Liver (tissue), 9 donors: ENCODE results near the gene RPL7A. TPM values are rescaled to one million over a fixed set of nuclear protein-coding genes. Genes with fewer than 3 reads are reported as not detected.

ENCODE experiments used
- DNase-seq: peaks from one replicate; pipeline ENCODE4 v3.0.0-alpha.2; 2017; ENCODE audit warnings: low spot score
- H3K27ac ChIP-seq, 2 donors: one replicate each; pipeline ENCODE4 v1.7.0; 2013; ENCODE audit warnings: inconsistent platforms in 2 of 2, low read length in 2 of 2, control low read depth in 1 of 2, low read depth in 1 of 2, mild to moderate bottlenecking in 1 of 2
- H3K27me3 ChIP-seq, 4 donors: one replicate each; pipeline versions ENCODE4 v1.6.1 to v1.7.0; 2013; ENCODE audit warnings: low read length in 3 of 4, inconsistent platforms in 1 of 4, mild to moderate bottlenecking in 1 of 4, moderate library complexity in 1 of 4; ENCODE audit not compliant: control insufficient read depth in 4 of 4, insufficient read depth in 4 of 4
- H3K36me3 ChIP-seq, 4 donors: one replicate each; pipeline versions ENCODE4 v1.6.1 to v1.7.0; 2013; ENCODE audit warnings: low read length in 3 of 4, mild to moderate bottlenecking in 3 of 4, low read depth in 1 of 4, moderate library complexity in 1 of 4; ENCODE audit not compliant: control insufficient read depth in 4 of 4, insufficient read depth in 3 of 4
- H3K4me1 ChIP-seq, 4 donors: one replicate each; pipeline versions ENCODE4 v1.6.1 to v1.7.0; 2013; ENCODE audit warnings: low read length in 3 of 4, mild to moderate bottlenecking in 3 of 4, moderate library complexity in 1 of 4; ENCODE audit not compliant: control insufficient read depth in 4 of 4, insufficient read depth in 4 of 4
- H3K4me3 ChIP-seq, 3 donors: one replicate each; pipeline versions ENCODE4 v1.6.1 to v1.7.0; 2013; ENCODE audit warnings: low read length in 3 of 3, control low read depth in 1 of 3, low read depth in 1 of 3, mild to moderate bottlenecking in 1 of 3
- H3K9ac ChIP-seq, 2 donors: one replicate each; pipeline ENCODE4 v1.7.0; 2013; ENCODE audit warnings: low read length in 2 of 2, mild to moderate bottlenecking in 2 of 2, moderate library complexity in 2 of 2, control low read depth in 1 of 2, low read depth in 1 of 2
- H3K9me3 ChIP-seq, 4 donors: one replicate each; pipeline versions ENCODE4 v1.6.1 to v1.7.0; 2013; ENCODE audit warnings: low read length in 3 of 4; ENCODE audit not compliant: control insufficient read depth in 4 of 4
- FOXA1 ChIP-seq: IDR thresholded peaks from 2 replicates; pipeline ENCODE4 v1.6.1; 2016; ENCODE audit warnings: antibody characterized with exemption
- FOXA2 ChIP-seq: IDR thresholded peaks from 2 replicates; pipeline ENCODE4 v1.6.1; 2016; ENCODE audit warnings: antibody characterized with exemption
- GABPA ChIP-seq, 2 donors: IDR thresholded peaks in 1 of 2; conservative IDR thresholded peaks in 1 of 2; 2 replicates each; pipeline ENCODE4 v1.6.1; 2016; ENCODE audit warnings: antibody characterized with exemption in 2 of 2, mild to moderate bottlenecking in 1 of 2, moderate library complexity in 1 of 2
- HNF4A ChIP-seq, 2 donors: conservative IDR thresholded peaks; 2 replicates each; pipeline ENCODE4 v1.6.1; 2016; ENCODE audit warnings: antibody characterized with exemption in 2 of 2, mild to moderate bottlenecking in 2 of 2
- JUND ChIP-seq, 2 donors: IDR thresholded peaks; 2 replicates each; pipeline ENCODE4 v1.6.1; 2016; ENCODE audit warnings: antibody characterized with exemption in 2 of 2
- NR2F2 ChIP-seq: IDR thresholded peaks from 2 replicates; pipeline ENCODE4 v1.6.1; 2016; ENCODE audit warnings: antibody characterized with exemption
- RAD21 ChIP-seq, 2 donors: IDR thresholded peaks; 2 replicates each; pipeline ENCODE4 v1.6.1; 2016; ENCODE audit warnings: antibody characterized with exemption in 2 of 2, mild to moderate bottlenecking in 2 of 2
- RXRA ChIP-seq, 2 donors: IDR thresholded peaks; 2 replicates each; pipeline ENCODE4 v1.6.1; 2017 to 2018; ENCODE audit warnings: antibody characterized with exemption in 2 of 2, mild to moderate bottlenecking in 1 of 2
- SP1 ChIP-seq: IDR thresholded peaks from 2 replicates; pipeline ENCODE4 v1.6.1; 2018; ENCODE audit warnings: antibody characterized with exemption, mild to moderate bottlenecking
- TAF1 ChIP-seq: conservative IDR thresholded peaks from 2 replicates; pipeline ENCODE4 v1.6.1; 2016; ENCODE audit warnings: antibody characterized with exemption, mild to moderate bottlenecking
- YY1 ChIP-seq: IDR thresholded peaks from 2 replicates; pipeline ENCODE4 v1.6.1; 2016; ENCODE audit warnings: antibody characterized with exemption, mild to moderate bottlenecking
- WGBS: extraction: QIAGEN DNeasy Blood & Tissue Kit; methylation state at CpG from one replicate; pipeline ENCODE4 v1.1.7; 2013; 5-methylcytosine and 5-hydroxymethylcytosine counted together
- polyA plus RNA-seq, 2 donors: library from polyadenylated mRNA; stranded (reverse) in 1 of 2; unstranded in 1 of 2; fragments of 200-250 nt in 1 of 2; fragments of >200 nt in 1 of 2; fragmentation: Nextera tagmentation in 1 of 2; extraction: Ambion mirVana in 1 of 2; gene quantifications; one replicate each; pipeline versions ENCODE4 v1.2.1 to v1.2.3, GENCODE V29; 2013 to 2015
- total RNA-seq, 2 donors: library from RNA; depleted of rRNA; stranded (reverse); fragments of >200 nt; gene quantifications; one replicate each; pipeline ENCODE4 v1.2.3, GENCODE V29; 2014
- TF ChIP-seq, protein P1 (sequence below): IDR thresholded peaks from 2 replicates; pipeline ENCODE4 v1.6.1; 2016; ENCODE audit warnings: antibody characterized with exemption, mild to moderate bottlenecking
- TF ChIP-seq, protein P2 (sequence below): IDR thresholded peaks from 2 replicates; pipeline ENCODE4 v1.6.1; 2016; ENCODE audit warnings: antibody characterized with exemption
- TF ChIP-seq, protein P3 (sequence below): IDR thresholded peaks from 2 replicates; pipeline ENCODE4 v1.6.1; 2016; ENCODE audit warnings: antibody characterized with exemption
- TF ChIP-seq, protein P4 (sequence below): fragments of 150-350 bp; IDR thresholded peaks from 2 replicates; pipeline ENCODE4 v1.5.1; 2017; ENCODE audit warnings: improper control_type of control experiment, low read depth, low read length; ENCODE audit not compliant: missing input control
- TF ChIP-seq, protein P5 (sequence below): IDR thresholded peaks from 2 replicates; pipeline ENCODE4 v1.6.1; 2016; ENCODE audit warnings: antibody characterized with exemption
- donor health status: healthy.
- donor health status: healthy.
- donor health status: healthy.
- donor health status: healthy.
- donor health status: healthy.

Gene RPL7A
- total and polyA plus RNA-seq, 4 donors, result 215 to 930 (median 704) TPM

DNA sequence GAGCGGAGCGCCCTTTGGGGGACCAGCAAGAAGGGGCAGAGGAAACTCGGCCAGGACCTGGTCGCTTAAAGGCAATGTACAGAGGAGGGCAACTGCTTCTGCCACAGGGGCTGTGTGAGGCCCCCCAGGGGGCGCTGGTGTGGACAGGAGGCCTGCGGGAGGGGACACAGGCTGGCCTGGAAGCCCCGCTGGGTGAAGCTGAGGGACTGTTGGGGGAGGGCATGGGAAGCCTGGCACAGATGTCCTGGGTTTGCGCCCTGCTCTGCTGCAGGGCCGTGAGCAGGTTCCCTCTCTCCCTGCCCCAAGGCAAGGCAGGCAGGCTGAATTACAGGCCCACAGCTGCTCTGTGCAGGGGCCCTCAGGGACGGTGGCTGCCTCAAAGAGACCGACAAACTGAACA lies 5.4 kb upstream of the RPL7A start:
- no peak for DNase-seq
- Histone ChIP-seq H3K4me1 (peaks cover 0 to 15% (median 8%) of the 10 kb centered on the region in 4 donors), H3K27ac (no peak overlapping the region), H3K9me3 (no peaks in the 10 kb centered on the region), H3K4me3 (no peak overlapping the region), H3K36me3 (peaks cover 0 to 46% (median 13%) of the 10 kb centered on the region in 4 donors), H3K9ac (no peak overlapping the region), H3K27me3 (no peaks in the 10 kb centered on the region)
- no peak for TF ChIP-seq RAD21 (IDR thresholded peaks at IDR 0.05)
- TF ChIP-seq, protein P1, sequence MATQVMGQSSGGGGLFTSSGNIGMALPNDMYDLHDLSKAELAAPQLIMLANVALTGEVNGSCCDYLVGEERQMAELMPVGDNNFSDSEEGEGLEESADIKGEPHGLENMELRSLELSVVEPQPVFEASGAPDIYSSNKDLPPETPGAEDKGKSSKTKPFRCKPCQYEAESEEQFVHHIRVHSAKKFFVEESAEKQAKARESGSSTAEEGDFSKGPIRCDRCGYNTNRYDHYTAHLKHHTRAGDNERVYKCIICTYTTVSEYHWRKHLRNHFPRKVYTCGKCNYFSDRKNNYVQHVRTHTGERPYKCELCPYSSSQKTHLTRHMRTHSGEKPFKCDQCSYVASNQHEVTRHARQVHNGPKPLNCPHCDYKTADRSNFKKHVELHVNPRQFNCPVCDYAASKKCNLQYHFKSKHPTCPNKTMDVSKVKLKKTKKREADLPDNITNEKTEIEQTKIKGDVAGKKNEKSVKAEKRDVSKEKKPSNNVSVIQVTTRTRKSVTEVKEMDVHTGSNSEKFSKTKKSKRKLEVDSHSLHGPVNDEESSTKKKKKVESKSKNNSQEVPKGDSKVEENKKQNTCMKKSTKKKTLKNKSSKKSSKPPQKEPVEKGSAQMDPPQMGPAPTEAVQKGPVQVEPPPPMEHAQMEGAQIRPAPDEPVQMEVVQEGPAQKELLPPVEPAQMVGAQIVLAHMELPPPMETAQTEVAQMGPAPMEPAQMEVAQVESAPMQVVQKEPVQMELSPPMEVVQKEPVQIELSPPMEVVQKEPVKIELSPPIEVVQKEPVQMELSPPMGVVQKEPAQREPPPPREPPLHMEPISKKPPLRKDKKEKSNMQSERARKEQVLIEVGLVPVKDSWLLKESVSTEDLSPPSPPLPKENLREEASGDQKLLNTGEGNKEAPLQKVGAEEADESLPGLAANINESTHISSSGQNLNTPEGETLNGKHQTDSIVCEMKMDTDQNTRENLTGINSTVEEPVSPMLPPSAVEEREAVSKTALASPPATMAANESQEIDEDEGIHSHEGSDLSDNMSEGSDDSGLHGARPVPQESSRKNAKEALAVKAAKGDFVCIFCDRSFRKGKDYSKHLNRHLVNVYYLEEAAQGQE, result no peak
- TF ChIP-seq RXRA (IDR thresholded peaks at IDR 0.05), result no peak
- TF ChIP-seq, protein P2, sequence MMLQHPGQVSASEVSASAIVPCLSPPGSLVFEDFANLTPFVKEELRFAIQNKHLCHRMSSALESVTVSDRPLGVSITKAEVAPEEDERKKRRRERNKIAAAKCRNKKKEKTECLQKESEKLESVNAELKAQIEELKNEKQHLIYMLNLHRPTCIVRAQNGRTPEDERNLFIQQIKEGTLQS, result no peak
- no peak for TF ChIP-seq GABPA (IDR thresholded peaks at IDR 0.05 in 1 of 2, conservative IDR thresholded peaks at IDR 0.05 in 1 of 2)
- no peak for TF ChIP-seq TAF1
- TF ChIP-seq NR2F2, result no peak
- TF ChIP-seq FOXA2, result no peak
- WGBS, result 92% methylated on average over 11 of the region's 11 CpGs

DNA sequence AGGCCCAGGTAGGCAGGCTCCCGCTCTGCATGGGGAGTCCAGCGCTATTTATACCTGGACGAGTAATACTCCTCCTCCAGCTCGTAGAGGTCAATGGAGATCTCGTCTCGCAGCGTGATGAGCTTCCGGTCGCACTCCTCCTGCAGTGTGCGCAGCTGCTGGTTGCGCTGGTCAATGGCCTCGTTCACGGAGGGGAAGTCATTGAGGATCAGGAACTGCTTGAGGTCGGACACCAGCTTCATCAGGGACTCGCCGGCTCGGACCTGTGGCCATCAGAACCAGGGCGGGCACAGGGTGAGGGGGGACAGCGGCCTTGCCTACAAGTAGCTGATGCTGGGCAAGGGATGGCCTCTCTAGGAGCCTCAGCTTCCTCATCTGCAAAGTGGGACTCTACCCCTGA lies 3.9 kb upstream of the RPL7A start:
- Histone ChIP-seq H3K36me3 (peaks cover 0 to 45% (median 12%) of the 10 kb centered on the region in 4 donors), H3K4me3 (no peak overlapping the region), H3K9me3 (no peaks in the 10 kb centered on the region), H3K9ac (no peak overlapping the region), H3K4me1 (peaks cover 2 to 17% (median 12%) of the 10 kb centered on the region in 4 donors), H3K27ac (no peak overlapping the region), H3K27me3 (no peaks in the 10 kb centered on the region)
- no peak for TF ChIP-seq SP1
- TF ChIP-seq, protein P3, sequence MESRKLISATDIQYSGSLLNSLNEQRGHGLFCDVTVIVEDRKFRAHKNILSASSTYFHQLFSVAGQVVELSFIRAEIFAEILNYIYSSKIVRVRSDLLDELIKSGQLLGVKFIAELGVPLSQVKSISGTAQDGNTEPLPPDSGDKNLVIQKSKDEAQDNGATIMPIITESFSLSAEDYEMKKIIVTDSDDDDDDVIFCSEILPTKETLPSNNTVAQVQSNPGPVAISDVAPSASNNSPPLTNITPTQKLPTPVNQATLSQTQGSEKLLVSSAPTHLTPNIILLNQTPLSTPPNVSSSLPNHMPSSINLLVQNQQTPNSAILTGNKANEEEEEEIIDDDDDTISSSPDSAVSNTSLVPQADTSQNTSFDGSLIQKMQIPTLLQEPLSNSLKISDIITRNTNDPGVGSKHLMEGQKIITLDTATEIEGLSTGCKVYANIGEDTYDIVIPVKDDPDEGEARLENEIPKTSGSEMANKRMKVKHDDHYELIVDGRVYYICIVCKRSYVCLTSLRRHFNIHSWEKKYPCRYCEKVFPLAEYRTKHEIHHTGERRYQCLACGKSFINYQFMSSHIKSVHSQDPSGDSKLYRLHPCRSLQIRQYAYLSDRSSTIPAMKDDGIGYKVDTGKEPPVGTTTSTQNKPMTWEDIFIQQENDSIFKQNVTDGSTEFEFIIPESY, result no peak
- no peak for TF ChIP-seq HNF4A (conservative IDR thresholded peaks at IDR 0.05)
- TF ChIP-seq FOXA1, result no peak
- no peak for TF ChIP-seq JUND (IDR thresholded peaks at IDR 0.05)
- no peak for TF ChIP-seq FOXA2
- no peak for TF ChIP-seq RAD21 (IDR thresholded peaks at IDR 0.05)
- no peak for DNase-seq
- WGBS, result 96% methylated on average over 19 of the region's 19 CpGs

DNA sequence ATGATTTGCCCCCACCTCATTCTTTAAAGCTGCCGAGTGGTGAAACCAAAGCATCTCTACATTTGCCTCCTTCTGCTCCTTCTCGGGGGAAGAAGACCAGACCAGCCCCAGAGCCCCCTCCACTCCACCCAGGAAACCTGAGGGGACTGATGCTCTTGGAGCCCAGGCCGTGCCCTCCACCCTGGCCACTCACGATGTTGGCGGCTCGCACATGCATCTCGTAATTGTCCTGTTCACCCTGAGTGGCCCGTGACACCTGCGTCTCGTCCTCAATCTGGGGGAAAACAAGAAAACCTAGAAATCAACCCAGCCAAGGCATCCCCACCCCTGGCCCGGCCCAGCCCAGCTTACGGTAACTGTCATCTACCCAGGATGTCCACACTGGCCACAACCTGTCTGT lies 3.0 kb upstream of the RPL7A start:
- H3K27ac ChIP-seq, result no peak overlapping the region
- DNase-seq, result no peak
- H3K4me3 ChIP-seq, result no peak overlapping the region
- 97% methylated on average over 12 of the region's 12 CpGs for WGBS
- no peaks in the 10 kb centered on the region for H3K27me3 ChIP-seq
- H3K9ac ChIP-seq, result no peak overlapping the region
- peaks cover 4 to 25% (median 14%) of the 10 kb centered on the region in 4 donors for H3K4me1 ChIP-seq
- no peaks in the 10 kb centered on the region for H3K9me3 ChIP-seq
- no peak for TF ChIP-seq JUND (IDR thresholded peaks at IDR 0.05)
- no peak for TF ChIP-seq SP1
- no peak for TF ChIP-seq NR2F2
- TF ChIP-seq RXRA (IDR thresholded peaks at IDR 0.05), result no peak
- no peak for TF ChIP-seq GABPA (IDR thresholded peaks at IDR 0.05 in 1 of 2, conservative IDR thresholded peaks at IDR 0.05 in 1 of 2)
- TF ChIP-seq TAF1, result no peak
- no peak for TF ChIP-seq YY1
- TF ChIP-seq HNF4A (conservative IDR thresholded peaks at IDR 0.05), result no peak
- TF ChIP-seq, protein P4, sequence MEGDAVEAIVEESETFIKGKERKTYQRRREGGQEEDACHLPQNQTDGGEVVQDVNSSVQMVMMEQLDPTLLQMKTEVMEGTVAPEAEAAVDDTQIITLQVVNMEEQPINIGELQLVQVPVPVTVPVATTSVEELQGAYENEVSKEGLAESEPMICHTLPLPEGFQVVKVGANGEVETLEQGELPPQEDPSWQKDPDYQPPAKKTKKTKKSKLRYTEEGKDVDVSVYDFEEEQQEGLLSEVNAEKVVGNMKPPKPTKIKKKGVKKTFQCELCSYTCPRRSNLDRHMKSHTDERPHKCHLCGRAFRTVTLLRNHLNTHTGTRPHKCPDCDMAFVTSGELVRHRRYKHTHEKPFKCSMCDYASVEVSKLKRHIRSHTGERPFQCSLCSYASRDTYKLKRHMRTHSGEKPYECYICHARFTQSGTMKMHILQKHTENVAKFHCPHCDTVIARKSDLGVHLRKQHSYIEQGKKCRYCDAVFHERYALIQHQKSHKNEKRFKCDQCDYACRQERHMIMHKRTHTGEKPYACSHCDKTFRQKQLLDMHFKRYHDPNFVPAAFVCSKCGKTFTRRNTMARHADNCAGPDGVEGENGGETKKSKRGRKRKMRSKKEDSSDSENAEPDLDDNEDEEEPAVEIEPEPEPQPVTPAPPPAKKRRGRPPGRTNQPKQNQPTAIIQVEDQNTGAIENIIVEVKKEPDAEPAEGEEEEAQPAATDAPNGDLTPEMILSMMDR, result no peak
- TF ChIP-seq, protein P1, result no peak
- no peak for TF ChIP-seq FOXA2
- TF ChIP-seq, protein P5, sequence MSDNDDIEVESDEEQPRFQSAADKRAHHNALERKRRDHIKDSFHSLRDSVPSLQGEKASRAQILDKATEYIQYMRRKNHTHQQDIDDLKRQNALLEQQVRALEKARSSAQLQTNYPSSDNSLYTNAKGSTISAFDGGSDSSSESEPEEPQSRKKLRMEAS, result no peak
- TF ChIP-seq FOXA1, result no peak
- peaks cover 0 to 42% (median 9%) of the 10 kb centered on the region in 4 donors for H3K36me3 ChIP-seq
